OCI-LY3 (cell line): ENCODE measurements around the gene NR1H4.

Experiments
- H2AFZ ChIP-seq: fragments of 200-600, 300-600 bp; shearing (Covaris generic); 2 replicates; pipeline ENCODE4 v1.6.0; 2014; ENCODE audit warnings: antibody characterized with exemption, low read depth, low read length
- H3K27ac ChIP-seq: fragments of 200-600, 300-600 bp; sonication (generic); 2 replicates; pipeline ENCODE4 v1.5.1; 2014; ENCODE audit warnings: mild to moderate bottlenecking, low read length, moderate library complexity, mixed read lengths
- H3K27me3 ChIP-seq: fragments of 200-600, 300-600 bp; sonication (generic); 2 replicates; pipeline ENCODE4 v1.6.1; 2014; ENCODE audit warnings: low read depth, low read length, mixed read lengths
- H3K36me3 ChIP-seq: fragments of 200-600, 300-600 bp; sonication (generic); replicated peaks from 2 replicates; pipeline ENCODE3; 2014; ENCODE audit warnings: low read depth, low read length, mixed read lengths
- H3K4me1 ChIP-seq: fragments of 300-600, 200-600 bp; sonication (generic); 2 replicates; pipeline ENCODE4 v1.6.1; 2014; ENCODE audit warnings: low read length, mixed read lengths
- H3K4me2 ChIP-seq: fragments of 200-600, 300-600 bp; sonication (generic); 2 replicates; pipeline ENCODE4 v1.6.1; 2014; ENCODE audit warnings: low read length, mixed read lengths
- H3K4me3 ChIP-seq: fragments of 300-600, 200-600 bp; sonication (generic); 2 replicates; pipeline ENCODE4 v1.5.1; 2014; ENCODE audit warnings: antibody characterized with exemption, mild to moderate bottlenecking, low read length, moderate library complexity
- H3K79me2 ChIP-seq: fragments of 300-600, 200-600 bp; shearing (Covaris generic); 2 replicates; pipeline ENCODE4 v1.6.1; 2014; ENCODE audit warnings: mild to moderate bottlenecking, low read length, mixed read lengths
- H3K9ac ChIP-seq: fragments of 300-600, 200-600 bp; shearing (Covaris generic); 2 replicates; pipeline ENCODE4 v1.6.0; 2014; ENCODE audit warnings: mild to moderate bottlenecking, low read length, moderate library complexity
- H3K9me3 ChIP-seq: fragments of 200-600, 300-600 bp; shearing (Covaris generic); 2 replicates; pipeline ENCODE4 v1.6.1; 2014; ENCODE audit warnings: low read length, mixed read lengths; ENCODE audit not compliant: insufficient read depth
- H4K20me1 ChIP-seq: fragments of 200-600, 300-600 bp; sonication (generic); 2 replicates; pipeline ENCODE4 v1.6.1; 2016; ENCODE audit warnings: low read length, mixed read lengths; ENCODE audit not compliant: insufficient read depth
- CTCF ChIP-seq: fragments of 200-600, 300-600 bp; sonication (generic); IDR thresholded peaks from 2 replicates; pipeline ENCODE4 v1.5.1; 2014; ENCODE audit warnings: antibody characterized with exemption, low read length, low read depth
- EZH2phosphoT487 ChIP-seq: fragments of 200-600 bp; shearing (Covaris generic); IDR thresholded peaks from 2 replicates; pipeline ENCODE4 v1.6.1; 2018; ENCODE audit warnings: antibody characterized with exemption, mixed run types, low read depth

The NR1H4 gene

GRCh38 chr12:100572184-100572583 is 98.5 kb downstream of the NR1H4 start:
- no peaks in the 10 kb centered on the region for H3K36me3 ChIP-seq
- no peak overlapping the region for H3K27ac ChIP-seq
- TF ChIP-seq CTCF (no peak), EZH2phosphoT487 (no peak)
- no peak overlapping the region for H3K4me3 ChIP-seq
- H3K9ac ChIP-seq = no peak overlapping the region
- H3K27me3 ChIP-seq = no peaks in the 10 kb centered on the region
- no peaks in the 10 kb centered on the region for H4K20me1 ChIP-seq
- no peak overlapping the region for H3K4me2 ChIP-seq
- H3K4me1 ChIP-seq = peaks cover 17% of the 10 kb centered on the region
- H2AFZ ChIP-seq = no peak overlapping the region
- no peaks in the 10 kb centered on the region for H3K9me3 ChIP-seq
- no peaks in the 10 kb centered on the region for H3K79me2 ChIP-seq

GRCh38 chr12:100573292-100574186 is 99.9 kb downstream of the NR1H4 start, which contains the start of gene GAS2L3:
GAS2L3 (plus strand) TSS chr12:100573684; CDS start chr12:100594905, 21,221 bp downstream.
- H3K4me1 ChIP-seq = peaks cover 3% of the 10 kb centered on the region
- no peak within 1 kb of the TSS for H3K4me2 ChIP-seq
- no peak within 1 kb of the TSS for H3K4me3 ChIP-seq
- H3K79me2 ChIP-seq = no peaks in the 10 kb centered on the region
- H2AFZ ChIP-seq = no peak within 1 kb of the TSS
- no peaks in the 10 kb centered on the region for H3K9me3 ChIP-seq
- no peak within 1 kb of the TSS for H3K27ac ChIP-seq
- TF ChIP-seq CTCF (no peak), EZH2phosphoT487 (no peak)
- H3K9ac ChIP-seq = no peak within 1 kb of the TSS
- no peaks in the 10 kb centered on the region for H3K36me3 ChIP-seq
- no peaks in the 10 kb centered on the region for H3K27me3 ChIP-seq
- no peaks in the 10 kb centered on the region for H4K20me1 ChIP-seq

- Histone ChIP-seq H3K9ac (no peak overlapping the region), H3K4me1 (no peaks in the 10 kb centered on the region), H3K27ac (no peak overlapping the region), H3K36me3 (no peaks in the 10 kb centered on the region), H2AFZ (no peak overlapping the region), H3K9me3 (no peaks in the 10 kb centered on the region), H3K79me2 (no peaks in the 10 kb centered on the region), H3K27me3 (no peaks in the 10 kb centered on the region), H3K4me2 (no peak overlapping the region), H4K20me1 (no peaks in the 10 kb centered on the region), H3K4me3 (no peak overlapping the region)
- TF ChIP-seq EZH2phosphoT487 (no peak), CTCF (no peak)
Observed at GRCh38 chr12:100574187-100575074, 100.8 kb downstream of the NR1H4 start.
